ENCODE data around the gene RHOU.
"Not testable (repeated sequence)": the region's sequence is repeated elsewhere in the genome, so short reads cannot be mapped to it uniquely, and the experiment has no call there.

Gene RHOU

DNA sequence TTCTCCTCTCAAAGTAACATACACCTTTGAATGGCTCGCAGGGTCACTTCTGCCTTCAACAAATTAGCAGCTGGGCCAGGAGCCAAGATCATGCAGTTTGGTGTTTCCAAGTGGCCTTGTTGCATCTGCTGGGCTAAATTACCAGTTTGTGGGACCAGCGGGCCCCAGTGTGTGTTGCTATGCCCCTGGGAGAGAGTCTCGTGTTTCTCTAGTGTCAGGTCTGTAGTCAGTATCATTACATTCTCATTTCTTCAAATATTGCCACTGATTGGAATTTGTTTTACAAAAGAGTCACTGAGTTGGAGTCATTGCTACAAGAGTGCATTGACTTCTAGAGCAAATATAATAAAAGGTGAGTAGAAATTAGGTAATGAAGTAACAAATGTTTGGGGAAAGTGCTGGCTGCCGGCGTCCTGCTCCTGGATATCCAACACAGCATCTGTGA lies 35.5 kb downstream of the RHOU start:
- no peak overlapping the region for H3K4me3 ChIP-seq (ENCODE audit: low read depth, low read length)
- TF ChIP-seq, protein P1, sequence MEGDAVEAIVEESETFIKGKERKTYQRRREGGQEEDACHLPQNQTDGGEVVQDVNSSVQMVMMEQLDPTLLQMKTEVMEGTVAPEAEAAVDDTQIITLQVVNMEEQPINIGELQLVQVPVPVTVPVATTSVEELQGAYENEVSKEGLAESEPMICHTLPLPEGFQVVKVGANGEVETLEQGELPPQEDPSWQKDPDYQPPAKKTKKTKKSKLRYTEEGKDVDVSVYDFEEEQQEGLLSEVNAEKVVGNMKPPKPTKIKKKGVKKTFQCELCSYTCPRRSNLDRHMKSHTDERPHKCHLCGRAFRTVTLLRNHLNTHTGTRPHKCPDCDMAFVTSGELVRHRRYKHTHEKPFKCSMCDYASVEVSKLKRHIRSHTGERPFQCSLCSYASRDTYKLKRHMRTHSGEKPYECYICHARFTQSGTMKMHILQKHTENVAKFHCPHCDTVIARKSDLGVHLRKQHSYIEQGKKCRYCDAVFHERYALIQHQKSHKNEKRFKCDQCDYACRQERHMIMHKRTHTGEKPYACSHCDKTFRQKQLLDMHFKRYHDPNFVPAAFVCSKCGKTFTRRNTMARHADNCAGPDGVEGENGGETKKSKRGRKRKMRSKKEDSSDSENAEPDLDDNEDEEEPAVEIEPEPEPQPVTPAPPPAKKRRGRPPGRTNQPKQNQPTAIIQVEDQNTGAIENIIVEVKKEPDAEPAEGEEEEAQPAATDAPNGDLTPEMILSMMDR (IDR thresholded peaks at IDR 0.05; ENCODE audit: low read depth, low read length) = no peak

DNA sequence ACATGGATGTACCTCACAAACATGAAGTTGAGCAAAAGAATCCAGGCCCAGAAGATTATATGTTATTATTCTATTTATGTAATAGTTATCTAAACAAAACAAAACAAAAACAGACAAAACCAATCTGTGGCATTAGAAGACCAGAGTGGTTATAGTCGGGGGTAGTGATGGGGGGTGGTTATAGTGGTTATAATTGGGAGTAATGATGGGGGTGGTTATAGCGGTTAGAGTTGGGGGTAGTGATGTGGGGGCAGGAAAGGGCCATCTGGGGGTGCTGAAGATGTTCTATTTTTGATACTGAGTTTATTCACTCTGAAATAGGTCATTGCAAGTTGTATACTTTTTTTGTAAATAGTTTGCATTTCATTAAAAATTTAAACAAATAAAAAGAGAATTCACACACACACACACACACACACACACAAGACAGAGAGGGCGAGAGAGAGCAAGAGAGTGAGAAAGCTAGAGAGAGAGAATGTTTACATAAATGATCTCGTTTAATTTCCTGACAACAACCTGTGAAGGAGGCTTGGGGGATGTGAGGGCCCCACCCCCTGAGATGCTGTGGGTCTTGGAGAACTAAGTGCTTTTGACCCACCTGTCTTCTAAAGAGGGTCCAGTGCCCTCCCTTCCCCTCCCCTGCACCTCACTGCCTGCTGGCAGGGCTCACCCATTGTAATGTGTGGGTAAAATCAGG lies 37.4 kb downstream of the RHOU start:
- H3K4me3 ChIP-seq (ENCODE audit: low read depth, low read length) = no peak overlapping the region
- TF ChIP-seq, protein P1 (IDR thresholded peaks at IDR 0.05; ENCODE audit: low read depth, low read length) = no peak

DNA sequence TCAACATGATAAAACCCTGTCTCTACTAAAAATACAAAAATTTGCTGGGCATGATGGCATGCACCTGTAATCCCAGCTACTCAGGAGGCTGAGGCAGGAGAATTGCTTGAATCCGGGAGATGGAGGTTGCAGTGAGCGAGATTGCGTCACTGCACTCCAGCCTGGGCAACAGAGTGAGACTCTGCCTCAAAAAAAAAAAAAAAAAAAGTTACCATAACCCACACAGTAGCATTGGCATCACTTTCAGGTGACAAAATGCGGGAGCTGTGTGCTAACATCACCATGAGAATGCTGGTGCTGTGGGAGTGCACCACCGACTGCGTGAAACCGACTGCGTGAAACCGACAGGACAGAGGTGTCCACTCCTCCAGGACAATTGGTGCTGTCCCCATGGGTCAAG lies 40.7 kb downstream of the RHOU start:
- not testable (repeated sequence) for H3K4me3 ChIP-seq (ENCODE audit: low read depth, low read length)

DNA sequence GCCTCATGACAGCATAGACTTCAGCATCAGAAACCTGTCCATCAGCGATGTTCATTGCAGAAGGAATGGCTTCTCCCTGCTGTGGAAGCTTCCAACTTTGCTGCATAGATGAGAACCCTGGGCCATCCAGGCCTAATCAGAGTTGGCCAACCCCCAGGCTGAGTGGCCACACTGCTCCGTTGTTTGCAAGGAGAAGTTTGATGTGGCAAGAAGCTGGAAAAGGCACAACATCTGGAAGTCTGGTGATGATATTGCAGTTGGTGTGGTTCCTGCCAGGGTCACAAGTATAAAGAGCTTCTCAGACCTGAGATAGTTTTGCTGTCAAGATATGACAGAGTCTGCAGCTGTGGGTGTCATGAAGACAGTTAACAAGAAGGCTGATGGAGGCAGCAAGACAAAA lies 41.2 kb downstream of the RHOU start:
- TF ChIP-seq, protein P1 (IDR thresholded peaks at IDR 0.05; ENCODE audit: low read depth, low read length) = no peak

DNA sequence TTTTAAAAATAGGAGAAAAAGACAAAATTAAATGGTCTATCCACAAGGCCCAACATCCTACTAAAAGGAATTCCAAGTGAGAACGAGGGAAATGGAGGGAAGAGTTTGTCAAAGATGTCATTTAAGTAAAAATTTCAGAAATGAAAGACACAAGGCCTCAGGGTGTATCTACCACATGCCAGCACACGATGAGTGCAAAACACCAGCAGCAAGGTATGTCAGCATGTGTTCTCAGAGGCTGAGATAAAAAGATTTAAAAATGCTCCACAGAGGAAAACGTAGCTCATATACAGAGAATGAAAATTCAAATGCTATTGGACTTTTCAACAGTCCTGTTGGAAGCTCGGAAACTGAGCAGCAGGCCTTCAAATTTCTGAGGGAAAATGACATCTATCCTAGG lies 42.0 kb downstream of the RHOU start:
- no peak overlapping the region for H3K4me3 ChIP-seq (ENCODE audit: low read depth, low read length)
- TF ChIP-seq, protein P1 (IDR thresholded peaks at IDR 0.05; ENCODE audit: low read depth, low read length) = no peak

More for the DNA sequence above, 41.2 kb downstream of the RHOU start:
- H3K4me3 ChIP-seq (ENCODE audit: low read depth, low read length) = no peak overlapping the region

DNA sequence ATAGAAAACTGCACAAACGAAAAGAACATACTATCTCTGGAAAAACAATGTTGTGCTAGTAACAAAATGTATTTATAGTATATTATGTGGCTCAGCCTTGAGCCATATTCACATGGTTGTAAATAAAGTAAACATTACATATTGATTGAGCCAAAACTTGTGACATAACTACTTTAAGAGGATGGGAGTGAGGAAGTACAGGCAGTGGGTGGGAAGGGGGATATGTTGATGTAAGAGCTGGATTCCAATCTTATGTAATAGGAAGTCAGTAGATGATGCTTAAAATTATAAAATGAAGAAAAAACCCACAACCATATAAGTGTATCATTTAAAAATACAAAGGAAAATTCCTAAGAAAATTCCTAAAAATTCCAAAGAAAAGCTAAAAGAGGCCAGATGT lies 42.7 kb downstream of the RHOU start:
- TF ChIP-seq, protein P1 (IDR thresholded peaks at IDR 0.05; ENCODE audit: low read depth, low read length) = no peak

DNA sequence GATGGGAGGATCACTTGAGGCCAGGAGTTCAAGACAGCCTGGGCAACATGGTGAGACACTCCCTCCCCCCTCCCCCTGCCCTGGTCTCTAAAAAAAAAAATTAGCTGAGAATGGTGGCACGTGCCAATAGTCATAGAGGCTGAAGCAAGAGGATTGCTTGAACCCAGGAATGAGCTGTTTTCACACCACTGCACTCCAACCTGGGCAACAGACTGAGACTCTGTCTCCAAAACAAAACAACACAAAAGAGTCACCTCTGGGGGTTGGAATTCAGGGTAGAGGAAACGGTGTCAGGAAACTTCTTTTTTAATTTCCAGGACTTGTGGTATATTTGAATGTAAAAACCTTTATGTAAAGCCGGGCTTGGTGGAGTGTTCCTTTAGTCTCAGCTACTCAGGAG lies 43.2 kb downstream of the RHOU start:
- TF ChIP-seq, protein P1 (IDR thresholded peaks at IDR 0.05; ENCODE audit: low read depth, low read length) = no peak

More for the DNA sequence above, 42.7 kb downstream of the RHOU start:
- H3K4me3 ChIP-seq (ENCODE audit: low read depth, low read length) = no peak overlapping the region

DNA sequence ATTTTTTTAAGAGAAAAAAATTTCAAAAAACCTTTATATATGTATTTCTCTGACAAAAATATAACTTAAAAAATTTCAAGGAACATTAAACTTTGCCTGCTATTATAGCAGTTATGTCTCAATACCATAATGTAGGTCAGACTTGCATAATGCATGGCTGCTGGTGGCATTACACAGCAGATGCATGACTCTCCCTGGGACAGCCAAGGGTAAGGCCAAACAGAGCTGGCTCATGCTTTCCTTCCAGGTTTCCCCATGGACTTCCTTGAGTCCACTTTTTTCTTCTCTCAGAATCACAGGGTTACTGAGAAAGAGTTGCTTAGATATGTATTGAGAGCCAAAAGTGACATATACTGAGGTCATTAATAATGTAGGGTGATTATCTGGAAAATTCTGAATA lies 43.7 kb downstream of the RHOU start:
- TF ChIP-seq, protein P1 (IDR thresholded peaks at IDR 0.05; ENCODE audit: low read depth, low read length) = no peak
- no peak overlapping the region for H3K4me3 ChIP-seq (ENCODE audit: low read depth, low read length)

More for the DNA sequence above, 43.2 kb downstream of the RHOU start:
- no peak overlapping the region for H3K4me3 ChIP-seq (ENCODE audit: low read depth, low read length)

All from WI38 (cell line).